IPS-11a (cell line): Measurements from ENCODE around the gene MGAT5B.

ENCODE experiments used
- H3K4me3 ChIP-seq: one replicate; pipeline ENCODE4 v1.5.1; 2013; ENCODE audit warnings: low read depth, low read length, control low read depth

The MGAT5B gene

GRCh38 chr17:76946772-76947135 is 78.5 kb downstream of the MGAT5B start:
- H3K4me3 ChIP-seq: no peak overlapping the region

- no peak overlapping the region for H3K4me3 ChIP-seq
These were observed 79.1 kb downstream of the MGAT5B start for GRCh38 chr17:76947309-76947708.

DNA sequence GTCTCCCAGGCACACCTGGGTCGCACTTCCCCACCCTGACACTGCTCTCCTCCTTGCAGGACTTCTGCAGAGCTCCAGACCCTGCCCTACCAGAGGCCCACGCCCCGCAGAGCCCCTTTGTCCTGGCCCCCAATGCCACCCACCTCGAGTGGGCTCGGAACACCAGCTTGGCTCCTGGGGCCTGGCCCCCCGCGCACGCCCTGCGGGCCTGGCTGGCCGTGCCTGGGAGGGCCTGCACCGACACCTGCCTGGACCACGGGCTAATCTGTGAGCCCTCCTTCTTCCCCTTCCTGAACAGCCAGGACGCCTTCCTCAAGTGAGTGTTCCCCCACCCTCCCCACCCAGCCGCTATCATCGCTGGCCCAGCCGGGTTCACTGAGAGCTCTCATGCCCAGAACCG is 79.6 kb downstream of the MGAT5B start:
- H3K4me3 ChIP-seq: no peak overlapping the region

DNA sequence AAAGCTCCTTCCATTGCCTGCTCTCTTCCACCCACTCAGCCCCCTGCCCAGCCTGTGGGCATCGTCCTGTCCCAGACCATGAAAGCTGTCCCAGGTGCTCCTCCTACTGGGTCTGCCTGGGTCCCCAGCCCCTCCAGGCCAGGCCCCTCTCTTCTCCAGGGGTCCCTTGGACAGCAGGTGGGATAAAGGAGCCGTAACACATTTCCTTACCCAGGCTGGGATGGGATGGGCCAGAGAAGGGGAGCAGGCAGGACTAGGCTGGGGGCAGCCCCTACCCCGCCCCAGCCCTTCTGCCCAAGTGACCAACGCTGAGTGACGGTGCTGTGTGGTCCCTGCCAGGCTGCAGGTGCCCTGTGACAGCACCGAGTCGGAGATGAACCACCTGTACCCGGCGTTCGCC is 80.1 kb downstream of the MGAT5B start:
- no peak overlapping the region for H3K4me3 ChIP-seq

DNA sequence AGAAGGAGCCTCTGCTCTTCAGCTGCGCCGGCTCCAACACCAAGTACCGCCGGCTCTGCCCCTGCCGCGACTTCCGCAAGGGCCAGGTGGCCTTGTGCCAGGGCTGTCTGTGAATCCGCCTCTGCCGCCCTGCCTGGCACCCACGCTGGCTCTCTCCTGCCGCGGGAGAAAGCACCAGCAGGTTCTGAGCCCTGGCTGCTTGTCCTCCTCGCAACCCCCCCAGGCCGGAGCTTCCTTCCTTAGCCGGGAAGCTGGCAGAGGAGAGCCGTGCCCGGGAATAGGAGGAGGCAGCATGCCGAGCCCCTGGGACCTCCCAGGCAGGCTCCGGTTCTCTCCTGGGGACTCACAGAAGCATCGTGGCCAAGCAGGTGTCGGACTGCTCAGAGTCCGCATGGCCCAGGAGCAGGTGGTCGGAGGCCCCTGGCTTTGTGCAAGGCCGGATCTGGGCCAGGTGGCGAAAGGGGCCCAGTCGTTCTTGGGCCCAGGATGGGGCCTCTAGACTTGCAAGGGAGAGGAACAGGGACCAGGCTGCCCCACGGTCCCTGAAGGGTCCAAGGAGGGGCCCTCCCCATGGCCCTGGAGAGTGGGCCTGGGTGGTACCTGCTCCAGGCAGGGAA is 80.6 kb downstream of the MGAT5B start:
- no peak overlapping the region for H3K4me3 ChIP-seq

- no peak overlapping the region for H3K4me3 ChIP-seq
These were observed 81.9 kb downstream of the MGAT5B start for GRCh38 chr17:76949913-76950695.

DNA sequence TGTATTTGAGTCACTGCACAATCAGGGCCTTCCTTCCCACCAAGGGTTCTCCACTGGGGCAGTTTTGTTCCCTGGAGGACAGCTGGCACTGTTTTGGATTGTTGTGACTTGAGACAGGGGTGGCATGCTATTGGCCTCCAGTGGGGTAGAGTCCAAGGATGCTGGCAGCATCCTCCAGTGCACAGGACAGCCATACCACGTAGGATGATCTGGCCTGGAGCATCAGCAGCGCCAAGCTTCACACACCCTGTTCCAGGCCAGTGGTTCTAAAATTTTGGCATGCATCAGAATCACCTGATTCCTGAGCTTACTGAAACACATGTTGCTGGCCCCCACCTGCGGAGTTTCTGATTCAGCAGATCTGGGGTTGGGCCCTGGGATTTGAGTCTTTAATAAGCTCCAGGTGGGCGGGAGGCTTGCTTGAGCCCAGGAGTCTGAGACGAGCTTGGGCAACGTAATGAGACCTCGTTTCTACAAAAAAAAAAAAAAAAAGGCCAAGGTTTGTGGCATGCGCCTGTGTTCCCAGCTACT is 83.2 kb downstream of the MGAT5B start:
- H3K4me3 ChIP-seq: no peak overlapping the region

DNA sequence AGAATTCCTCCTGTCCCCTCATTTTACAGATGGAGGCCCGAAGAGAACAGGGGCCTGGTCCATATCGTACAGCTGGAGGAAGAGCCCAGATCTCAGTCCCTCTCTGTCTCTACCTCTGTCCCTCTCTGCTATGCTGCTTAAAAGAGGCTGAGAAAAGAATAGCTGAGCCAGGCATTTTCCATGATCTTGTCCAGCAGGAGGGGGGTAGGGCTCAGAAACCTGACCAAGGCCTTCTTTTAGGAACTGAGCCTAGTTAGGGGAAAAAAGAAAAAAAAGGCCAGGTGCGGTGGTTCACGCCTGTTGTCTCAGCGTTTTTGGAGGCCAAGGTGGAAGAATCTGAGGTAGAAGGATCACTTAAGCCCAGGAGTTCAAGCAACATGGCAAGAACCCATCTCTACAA is 84.2 kb downstream of the MGAT5B start:
- no peak overlapping the region for H3K4me3 ChIP-seq

GRCh38 chr17:76953066-76953465 is 84.9 kb downstream of the MGAT5B start:
- no peak overlapping the region for H3K4me3 ChIP-seq

- no peak overlapping the region for H3K4me3 ChIP-seq
These were observed 85.7 kb downstream of the MGAT5B start for GRCh38 chr17:76953946-76954345.

- H3K4me3 ChIP-seq: no peak overlapping the region
These were observed 87.0 kb downstream of the MGAT5B start for GRCh38 chr17:76955191-76955590.

- no peak overlapping the region for H3K4me3 ChIP-seq
These were observed 88.8 kb downstream of the MGAT5B start for GRCh38 chr17:76956846-76957540.

DNA sequence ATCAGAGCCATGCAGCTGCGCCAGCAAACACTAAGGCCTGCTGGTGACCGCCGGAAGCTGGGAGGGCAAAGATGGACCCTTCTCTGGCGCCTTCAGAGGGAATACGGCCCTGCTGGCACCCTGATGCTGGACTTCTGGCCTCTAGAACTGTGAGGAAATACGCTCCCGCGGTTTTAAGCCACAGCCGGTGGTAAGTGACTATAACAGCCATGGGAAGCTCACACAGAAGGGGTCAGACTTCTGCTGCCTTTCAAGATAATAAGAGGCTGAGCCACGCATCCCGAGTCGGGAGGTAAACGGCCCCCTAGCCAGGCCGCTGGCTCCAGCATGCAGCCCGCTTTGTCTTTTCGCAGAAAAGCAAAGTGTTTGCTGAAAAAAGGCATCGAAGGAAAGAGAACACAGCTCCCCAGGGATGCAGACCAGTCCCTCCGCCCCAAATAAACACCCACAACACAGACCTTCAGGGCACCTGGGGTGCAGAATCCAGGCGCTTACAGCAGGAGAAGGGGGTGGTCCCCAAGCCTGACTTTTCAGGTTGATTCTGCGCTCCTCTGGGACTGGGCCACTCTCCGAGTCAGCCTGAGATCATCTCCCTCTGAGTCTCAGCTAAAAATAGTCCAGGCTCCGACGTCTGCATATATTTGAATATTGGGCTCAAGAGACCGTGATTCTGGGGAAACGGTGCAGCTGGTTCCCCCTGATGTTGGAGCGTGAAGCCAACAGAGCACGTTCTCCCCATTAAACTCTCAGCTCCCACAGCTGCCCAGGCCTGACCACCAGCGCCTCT is 89.7 kb downstream of the MGAT5B start:
- no peak overlapping the region for H3K4me3 ChIP-seq

GRCh38 chr17:76958974-76959373 is 90.8 kb downstream of the MGAT5B start:
- H3K4me3 ChIP-seq: no peak overlapping the region

DNA sequence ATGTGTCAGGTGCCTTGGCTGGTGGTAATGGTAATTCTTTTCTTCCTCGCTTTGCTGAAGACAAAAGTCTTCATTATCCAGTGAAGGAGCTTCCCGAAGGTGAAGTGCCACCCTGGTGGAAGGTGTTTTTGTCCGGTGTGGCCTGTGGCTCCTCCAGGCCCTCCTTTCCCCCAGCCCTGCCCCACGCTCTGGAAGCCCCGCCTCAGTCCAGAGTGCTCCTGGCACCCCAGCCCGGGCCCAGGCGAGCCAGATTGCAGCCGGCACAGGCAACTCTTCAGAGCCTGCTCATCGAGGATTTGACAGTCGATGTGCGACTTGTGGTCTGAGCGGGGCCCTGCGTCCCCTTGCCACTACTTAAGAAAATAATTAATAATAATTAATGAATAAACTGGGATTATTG is 93.7 kb downstream of the MGAT5B start:
- no peak overlapping the region for H3K4me3 ChIP-seq

DNA sequence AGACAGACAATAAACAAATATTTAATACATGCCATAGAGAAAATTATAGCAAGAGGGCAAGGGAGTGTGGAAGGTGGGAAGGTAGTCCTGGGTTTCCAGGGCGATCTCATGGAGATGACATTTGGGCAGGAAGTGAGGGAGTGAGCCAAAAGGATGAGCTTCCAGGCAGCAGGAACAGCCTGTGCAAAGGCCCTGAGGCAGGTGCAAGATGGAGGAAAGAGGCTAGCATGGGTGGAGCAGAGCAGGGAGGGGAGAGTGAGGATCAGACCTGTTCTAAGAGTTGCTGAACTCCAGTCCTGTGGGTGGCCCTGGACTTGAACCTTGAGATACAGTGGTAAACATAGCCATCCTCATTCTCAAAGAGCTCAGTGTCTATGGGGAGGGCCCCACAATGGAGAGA is 94.7 kb downstream of the MGAT5B start:
- H3K4me3 ChIP-seq: no peak overlapping the region

DNA sequence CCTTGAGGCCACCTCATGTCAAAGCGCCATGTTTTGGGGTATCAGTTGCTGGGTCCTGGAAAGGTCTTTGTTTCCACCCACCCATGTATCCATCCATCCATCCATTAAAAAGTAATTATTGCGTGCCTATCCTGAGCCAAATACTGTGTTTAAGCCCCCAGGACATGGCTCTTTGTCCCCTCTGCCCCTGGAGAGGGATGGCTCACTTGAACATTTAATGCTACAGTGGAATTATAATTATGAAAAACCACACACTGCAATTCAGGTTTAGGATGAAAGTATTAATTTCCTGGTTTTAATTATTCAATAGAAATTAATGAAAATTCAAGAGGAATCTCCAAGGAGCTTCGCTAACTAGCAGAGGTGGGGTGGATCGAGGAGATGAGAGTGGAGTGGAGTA is 97.8 kb downstream of the MGAT5B start:
- H3K4me3 ChIP-seq: no peak overlapping the region

DNA sequence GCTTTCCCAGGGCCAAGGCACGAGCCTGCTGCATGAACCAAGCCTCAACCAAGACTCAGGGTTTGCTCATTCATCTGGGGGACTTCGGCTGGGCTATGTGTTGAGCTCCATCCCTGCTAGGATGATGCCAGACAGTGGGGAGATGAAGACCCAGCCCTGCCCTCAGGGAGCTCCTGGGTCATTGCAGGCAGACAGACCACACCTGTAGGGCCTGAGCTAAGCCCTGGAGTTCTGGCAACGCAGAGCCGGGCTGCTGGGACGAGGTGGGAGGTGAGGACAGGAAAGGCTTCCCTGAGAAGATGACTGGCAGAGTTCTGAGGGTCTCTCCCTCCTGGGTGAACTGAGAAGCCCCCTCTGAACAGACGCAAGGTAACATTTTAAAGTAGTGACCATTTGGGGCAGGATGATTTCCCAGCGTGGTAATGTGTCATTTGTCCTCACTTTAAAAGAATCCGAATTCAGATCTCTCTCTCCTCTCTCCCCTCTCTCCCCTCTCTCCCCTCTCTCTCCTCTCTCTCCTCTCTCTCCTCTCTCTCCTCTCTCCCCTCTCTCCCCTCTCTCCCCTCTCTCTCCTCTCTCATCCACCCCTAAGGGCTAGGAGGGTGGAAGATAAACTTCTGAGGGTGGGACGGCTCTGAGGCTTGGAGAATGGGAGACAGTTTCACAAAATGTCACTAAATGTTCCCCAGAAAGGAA is 98.4 kb downstream of the MGAT5B start:
- H3K4me3 ChIP-seq: no peak overlapping the region

- no peak overlapping the region for H3K4me3 ChIP-seq
These were observed 99.6 kb downstream of the MGAT5B start for GRCh38 chr17:76967762-76968161.
